Measurements from ENCODE around the gene UBASH3B. TPM values are rescaled to one million over a fixed set of nuclear protein-coding genes. Genes with fewer than 3 reads are reported as not detected.

The UBASH3B gene
- total and polyA plus RNA-seq, 2 of the 13 experiments (the other 11 are each of a cell fraction or from before 2014, with no cell fraction given): 4.4 to 7.6 TPM

- TF ChIP-seq ARID2 (CRISPR knock-in tag; IDR thresholded peaks at IDR 0.05; ENCODE audit: borderline replicate concordance): no peak
- no peak for TF ChIP-seq TRIM22 (IDR thresholded peaks at IDR 0.05)
- TF ChIP-seq U2AF1 (optimal IDR thresholded peaks at IDR 0.05; ENCODE audit: low read depth, low read length): no peak
- TF ChIP-seq GABPB1 (CRISPR knock-in tag; IDR thresholded peaks at IDR 0.05): no peak
- TF ChIP-seq RFX3 (CRISPR knock-in tag; IDR thresholded peaks at IDR 0.05): no peak
- TF ChIP-seq POLR2AphosphoS5 (IDR thresholded peaks at IDR 0.05; ENCODE audit: low read depth, low read length): no peak
- no peak for TF ChIP-seq CREBL2 (CRISPR knock-in tag; IDR thresholded peaks at IDR 0.05; ENCODE audit: borderline replicate concordance)
- no peak for TF ChIP-seq ZNF333 (CRISPR knock-in tag; IDR thresholded peaks at IDR 0.05; ENCODE audit: borderline replicate concordance)
- TF ChIP-seq ZMYM4 (CRISPR knock-in tag; IDR thresholded peaks at IDR 0.05): no peak
- TF ChIP-seq HMGA1 (CRISPR knock-in tag; conservative IDR thresholded peaks at IDR 0.05): no peak
- TF ChIP-seq GABPA (IDR thresholded peaks at IDR 0.05; ENCODE audit: low read depth, low read length): no peak
- no peak for TF ChIP-seq GABPA (CRISPR knock-in tag; IDR thresholded peaks at IDR 0.05; ENCODE audit: low read depth)
- TF ChIP-seq ZNF883 (CRISPR knock-in tag; IDR thresholded peaks at IDR 0.05; ENCODE audit: not compliant biosample characterization): no peak
- TF ChIP-seq AFF4 (CRISPR knock-in tag; IDR thresholded peaks at IDR 0.05): no peak
- no peak for TF ChIP-seq ZBTB10 (CRISPR knock-in tag; IDR thresholded peaks at IDR 0.05; ENCODE audit: borderline replicate concordance)
- TF ChIP-seq NCOA2 (CRISPR knock-in tag; IDR thresholded peaks at IDR 0.05): peak; percentile 47; the same call in 1 of the 2 replicates
- TF ChIP-seq SP5 (CRISPR knock-in tag; IDR thresholded peaks at IDR 0.05; ENCODE audit: borderline replicate concordance, low read depth): peak; percentile 64; the same call in 1 of the 2 replicates
- no peak for TF ChIP-seq NR0B2 (CRISPR knock-in tag; IDR thresholded peaks at IDR 0.05)
- TF ChIP-seq CEBPB (IDR thresholded peaks at IDR 0.05; ENCODE audit: borderline replicate concordance, low read depth, low read length): no peak
- no peak for TF ChIP-seq E2F2 (CRISPR knock-in tag; IDR thresholded peaks at IDR 0.05; ENCODE audit: borderline replicate concordance)
- no peak for TF ChIP-seq ATM (IDR thresholded peaks at IDR 0.05; ENCODE audit: borderline replicate concordance)
- no peak for TF ChIP-seq ATF1 (CRISPR knock-in tag; IDR thresholded peaks at IDR 0.05)
- no peak for TF ChIP-seq ZNF501 (CRISPR knock-in tag; IDR thresholded peaks at IDR 0.05)
These were observed 21.1 kb downstream of the UBASH3B start (continued) for GRCh38 chr11:122676638-122677037.

Data from HepG2 (cell line).